Glutamatergic neuron (in vitro differentiated cells): ENCODE results near the gene EREG. TPM values are rescaled to one million over a fixed set of nuclear protein-coding genes. Genes with fewer than 3 reads are reported as not detected.
"Not testable (repeated sequence)": the region's sequence is repeated elsewhere in the genome, so short reads cannot be mapped to it uniquely, and the experiment has no call there.

Experiments used
- DNase-seq: peaks from one replicate; pipeline ENCODE4 v3.0.0; 2022
- H3K27ac Mint-ChIP-seq: one replicate; pipeline ENCODE4 v1.8.0; 2020; ENCODE audit warnings: mild to moderate bottlenecking, mixed read lengths, inconsistent platforms; ENCODE audit not compliant: unreplicated experiment
- H3K27me3 Mint-ChIP-seq: one replicate; pipeline ENCODE4 v1.8.0; 2020; ENCODE audit warnings: mild to moderate bottlenecking, moderate library complexity, mixed read lengths, inconsistent platforms; ENCODE audit not compliant: unreplicated experiment
- H3K36me3 Mint-ChIP-seq: one replicate; pipeline ENCODE4 v1.8.0; 2020; ENCODE audit warnings: mild to moderate bottlenecking, mixed read lengths, inconsistent platforms; ENCODE audit not compliant: unreplicated experiment
- H3K4me1 Mint-ChIP-seq: one replicate; pipeline ENCODE4 v1.8.0; 2020; ENCODE audit warnings: mild to moderate bottlenecking, low read depth, mixed read lengths, inconsistent platforms; ENCODE audit not compliant: unreplicated experiment
- H3K4me3 Mint-ChIP-seq: one replicate; pipeline ENCODE4 v1.8.0; 2020; ENCODE audit warnings: mild to moderate bottlenecking, mixed read lengths, inconsistent platforms; ENCODE audit not compliant: unreplicated experiment
- H3K9me3 Mint-ChIP-seq: one replicate; pipeline ENCODE4 v1.8.0; 2020; ENCODE audit warnings: mild to moderate bottlenecking, moderate library complexity, mixed read lengths, inconsistent platforms; ENCODE audit not compliant: unreplicated experiment
- CTCF ChIP-seq: fragments of 200-600 bp; sonication (generic); IDR thresholded peaks from one replicate; pipeline ENCODE4 v1.5.0; 2021; ENCODE audit not compliant: partially characterized antibody, unreplicated experiment
- total RNA-seq: library from RNA; stranded (reverse); fragmentation: NEBNext Ultra II Directional; extraction: Animal tissue kit (Norgen Biotek cat#: 25700); gene quantifications from one replicate; pipeline ENCODE4 v1.2.1, GENCODE V29; 2021; ENCODE audit not compliant: unreplicated experiment

Gene EREG
- total RNA-seq, 1 donor from 2014 or later = not detected

GRCh38 chr4:74338792-74339333, 26.1 kb upstream of the EREG start:
- H3K27ac Mint-ChIP-seq = no peak overlapping the region
- H3K9me3 Mint-ChIP-seq = peaks cover 8% of the 10 kb centered on the region
- no peak for TF ChIP-seq CTCF
- peaks cover 11% of the 10 kb centered on the region for H3K36me3 Mint-ChIP-seq
- no peaks in the 10 kb centered on the region for H3K4me1 Mint-ChIP-seq
- no peak overlapping the region for H3K4me3 Mint-ChIP-seq
- DNase-seq = no peak
- H3K27me3 Mint-ChIP-seq = peaks cover 2% of the 10 kb centered on the region

GRCh38 chr4:74339501-74339900, 25.4 kb upstream of the EREG start:
- Mint-ChIP-seq H3K4me3 (no peak overlapping the region), H3K36me3 (peaks cover 8% of the 10 kb centered on the region), H3K9me3 (peaks cover 9% of the 10 kb centered on the region), H3K4me1 (no peaks in the 10 kb centered on the region), H3K27me3 (no peaks in the 10 kb centered on the region), H3K27ac (no peak overlapping the region)
- DNase-seq = no peak
- TF ChIP-seq CTCF = no peak

- H3K4me1 Mint-ChIP-seq, H3K4me3 Mint-ChIP-seq, H3K27me3 Mint-ChIP-seq, H3K27ac Mint-ChIP-seq, H3K36me3 Mint-ChIP-seq, DNase-seq: not testable (repeated sequence)
- peaks cover 13% of the 10 kb centered on the region for H3K9me3 Mint-ChIP-seq
Measured at GRCh38 chr4:74340421-74340820, 24.5 kb upstream of the EREG start.

- Mint-ChIP-seq H3K27ac (no peak overlapping the region), H3K9me3 (peaks cover 13% of the 10 kb centered on the region), H3K4me1 (no peaks in the 10 kb centered on the region), H3K36me3 (peaks cover 10% of the 10 kb centered on the region), H3K4me3 (no peak overlapping the region), H3K27me3 (no peaks in the 10 kb centered on the region)
- no peak for TF ChIP-seq CTCF
- no peak for DNase-seq
Measured at GRCh38 chr4:74344031-74344430, 20.9 kb upstream of the EREG start.

- Mint-ChIP-seq H3K27me3 (no peaks in the 10 kb centered on the region), H3K36me3 (no peaks in the 10 kb centered on the region), H3K4me3 (no peak overlapping the region), H3K9me3 (no peaks in the 10 kb centered on the region), H3K4me1 (no peaks in the 10 kb centered on the region), H3K27ac (no peak overlapping the region)
- DNase-seq = no peak
- TF ChIP-seq CTCF = no peak
Measured at GRCh38 chr4:74353858-74354257, 11.1 kb upstream of the EREG start.

- DNase-seq = no peak
- Mint-ChIP-seq H3K27me3 (no peaks in the 10 kb centered on the region), H3K4me3 (no peak overlapping the region), H3K36me3 (no peaks in the 10 kb centered on the region), H3K27ac (no peak overlapping the region), H3K4me1 (no peaks in the 10 kb centered on the region), H3K9me3 (no peaks in the 10 kb centered on the region)
- TF ChIP-seq CTCF = no peak
Measured at GRCh38 chr4:74357965-74358364, 7.0 kb upstream of the EREG start.
